ENCODE measurements around the gene PAX8.
"Not testable (repeated sequence)": the region's sequence is repeated elsewhere in the genome, so short reads cannot be mapped to it uniquely, and the experiment has no call there.

The PAX8 gene

DNA sequence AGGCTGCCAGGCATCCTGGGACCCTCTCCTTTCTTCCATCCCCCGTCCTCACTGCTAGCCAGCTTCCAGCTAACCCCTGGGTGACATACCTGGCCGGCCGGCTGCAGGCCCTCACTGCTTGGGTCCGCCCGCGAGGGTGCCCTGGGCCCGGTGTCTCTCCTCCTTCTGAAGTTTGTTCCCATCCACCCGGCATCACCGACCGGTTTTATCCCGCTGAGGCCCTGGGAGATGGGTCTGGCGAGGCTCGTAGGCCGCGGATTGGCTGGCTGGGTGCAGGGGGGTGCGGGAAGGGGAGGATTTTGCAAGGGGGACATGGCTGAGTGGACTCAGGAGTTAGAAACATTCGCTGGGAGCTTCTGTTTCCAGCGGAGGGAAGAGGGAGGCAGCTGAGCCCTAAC lies at the start of gene PAX8:
TSS of gene PAX8 (minus strand) at position 180 of the 398 bp plus-strand sequence. CDS start 527 bp downstream, outside the sequence.
- no peak within 1 kb of the TSS for H3K27ac ChIP-seq
- no peak for TF ChIP-seq ZFX (IDR thresholded peaks at IDR 0.05; ENCODE audit: borderline replicate concordance)

DNA sequence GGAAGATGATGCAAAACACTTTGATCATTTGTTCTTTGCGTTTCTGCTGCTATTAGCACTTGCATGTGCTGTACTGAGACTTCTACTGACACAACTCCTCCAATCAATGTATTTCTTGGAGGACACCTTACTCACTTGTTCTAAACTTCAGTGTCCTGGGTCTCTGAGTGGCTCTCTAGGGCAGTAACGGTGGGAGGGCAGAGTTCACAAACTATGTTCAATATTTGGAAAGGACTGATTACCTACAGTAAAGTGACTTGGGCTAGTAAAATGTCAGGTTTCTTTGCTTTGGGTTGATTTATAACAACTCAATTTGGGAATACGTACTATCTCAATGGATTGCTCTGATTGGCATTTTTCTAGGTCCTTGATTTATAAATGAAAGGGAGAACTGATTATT lies 49.3 kb upstream of the PAX8 start:
- TF ChIP-seq ZFX (IDR thresholded peaks at IDR 0.05; ENCODE audit: borderline replicate concordance): no peak
- TF ChIP-seq, protein P1, sequence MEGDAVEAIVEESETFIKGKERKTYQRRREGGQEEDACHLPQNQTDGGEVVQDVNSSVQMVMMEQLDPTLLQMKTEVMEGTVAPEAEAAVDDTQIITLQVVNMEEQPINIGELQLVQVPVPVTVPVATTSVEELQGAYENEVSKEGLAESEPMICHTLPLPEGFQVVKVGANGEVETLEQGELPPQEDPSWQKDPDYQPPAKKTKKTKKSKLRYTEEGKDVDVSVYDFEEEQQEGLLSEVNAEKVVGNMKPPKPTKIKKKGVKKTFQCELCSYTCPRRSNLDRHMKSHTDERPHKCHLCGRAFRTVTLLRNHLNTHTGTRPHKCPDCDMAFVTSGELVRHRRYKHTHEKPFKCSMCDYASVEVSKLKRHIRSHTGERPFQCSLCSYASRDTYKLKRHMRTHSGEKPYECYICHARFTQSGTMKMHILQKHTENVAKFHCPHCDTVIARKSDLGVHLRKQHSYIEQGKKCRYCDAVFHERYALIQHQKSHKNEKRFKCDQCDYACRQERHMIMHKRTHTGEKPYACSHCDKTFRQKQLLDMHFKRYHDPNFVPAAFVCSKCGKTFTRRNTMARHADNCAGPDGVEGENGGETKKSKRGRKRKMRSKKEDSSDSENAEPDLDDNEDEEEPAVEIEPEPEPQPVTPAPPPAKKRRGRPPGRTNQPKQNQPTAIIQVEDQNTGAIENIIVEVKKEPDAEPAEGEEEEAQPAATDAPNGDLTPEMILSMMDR (IDR thresholded peaks at IDR 0.05): no peak
- no peak overlapping the region for H3K27ac ChIP-seq

DNA sequence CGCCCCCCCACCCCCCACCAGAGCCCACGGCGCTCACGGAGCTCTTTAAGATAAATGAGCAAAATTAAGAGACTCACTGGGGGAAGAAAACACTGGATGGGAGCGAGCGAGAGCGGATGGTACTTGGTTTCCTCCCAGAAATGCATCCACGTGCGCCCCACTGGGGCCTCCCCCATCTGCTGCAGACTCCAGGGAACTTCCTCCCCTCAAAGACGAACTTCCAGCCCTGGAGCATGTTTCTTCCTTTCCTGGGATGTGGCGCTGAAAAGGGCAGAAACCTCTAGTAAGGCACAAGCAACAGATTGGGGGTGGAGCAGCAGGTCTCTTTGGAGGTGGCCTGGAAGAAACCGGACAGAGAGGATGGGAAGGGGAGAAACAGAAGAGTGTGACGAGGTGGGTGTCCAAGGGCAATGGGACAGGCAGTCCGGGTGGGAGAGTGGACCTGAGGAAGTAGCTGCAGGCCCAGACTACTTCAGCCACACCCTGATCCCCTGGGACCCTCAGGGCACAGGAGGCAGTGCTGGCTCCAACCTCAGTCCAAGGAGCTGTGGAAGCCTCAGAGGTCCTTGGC lies 46.5 kb upstream of the PAX8 start:
- H3K27ac ChIP-seq: not testable (repeated sequence)

DNA sequence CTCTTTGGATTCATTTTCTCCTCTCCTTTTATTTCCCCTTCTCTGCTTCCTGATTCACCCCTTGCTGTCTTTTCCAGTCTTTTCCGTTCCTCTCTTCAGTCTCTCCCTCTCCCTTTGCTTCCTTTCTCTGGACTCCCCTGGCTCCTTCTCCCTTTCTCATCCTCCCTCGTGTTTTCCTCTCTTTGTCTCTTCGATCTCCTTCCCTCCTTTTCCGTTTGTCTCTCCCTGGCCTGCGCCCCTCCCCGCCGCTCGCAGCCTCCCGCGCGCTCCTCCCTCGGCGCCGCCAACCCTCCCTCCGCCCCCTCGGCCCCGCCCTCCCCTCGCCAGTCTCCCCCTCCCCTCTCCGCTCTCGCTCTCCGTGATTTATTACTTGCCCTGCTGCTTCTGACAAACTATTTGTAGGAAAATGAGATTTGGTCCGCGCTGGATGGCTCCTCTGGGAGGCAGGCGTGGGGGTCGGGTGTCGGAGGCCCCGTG lies 46.0 kb upstream of the PAX8 start:
- TF ChIP-seq, protein P1 (IDR thresholded peaks at IDR 0.05): no peak
- no peak for TF ChIP-seq ZFX (IDR thresholded peaks at IDR 0.05; ENCODE audit: borderline replicate concordance)
- H3K27ac ChIP-seq: no peak overlapping the region

DNA sequence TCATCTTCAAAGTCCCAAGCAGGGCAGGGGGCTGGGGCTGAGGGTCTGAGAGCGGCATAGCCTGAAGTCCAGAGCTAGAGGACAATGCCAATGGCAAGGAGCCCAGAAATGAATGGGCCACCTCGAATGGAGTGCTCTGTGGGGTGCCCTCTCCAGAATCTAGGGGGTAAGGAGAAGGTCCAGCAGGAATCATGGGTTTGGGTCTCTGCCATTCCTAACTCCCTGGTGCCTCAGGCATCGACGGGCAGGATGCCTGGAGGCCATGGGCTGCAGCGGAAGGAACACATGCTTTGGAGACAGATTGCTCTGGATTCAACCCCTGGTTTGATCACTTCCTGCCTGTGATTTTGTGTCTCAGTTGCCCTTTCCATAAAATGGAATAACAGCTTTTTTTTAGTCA lies 44.4 kb upstream of the PAX8 start:
- not testable (repeated sequence) for H3K27ac ChIP-seq

DNA sequence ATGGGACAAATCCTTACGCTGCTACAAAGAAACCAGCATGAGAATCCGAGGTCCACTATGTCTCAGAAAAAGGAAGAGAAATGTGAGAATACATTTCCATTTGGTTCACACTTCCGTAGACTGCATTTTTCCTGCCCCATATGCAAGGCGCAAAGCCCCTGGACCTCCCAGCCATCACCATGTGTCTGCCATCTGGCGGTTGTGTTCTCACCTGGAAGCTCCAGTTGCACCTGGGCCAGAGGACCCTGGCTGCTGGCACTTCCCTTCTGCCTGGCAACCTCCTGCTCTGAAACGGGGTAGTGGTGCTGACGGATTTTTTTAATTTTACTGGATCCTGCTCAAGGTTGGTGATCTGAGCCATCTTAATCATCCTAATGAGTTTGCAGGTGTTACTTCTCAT lies 41.4 kb upstream of the PAX8 start:
- not testable (repeated sequence) for H3K27ac ChIP-seq

DNA sequence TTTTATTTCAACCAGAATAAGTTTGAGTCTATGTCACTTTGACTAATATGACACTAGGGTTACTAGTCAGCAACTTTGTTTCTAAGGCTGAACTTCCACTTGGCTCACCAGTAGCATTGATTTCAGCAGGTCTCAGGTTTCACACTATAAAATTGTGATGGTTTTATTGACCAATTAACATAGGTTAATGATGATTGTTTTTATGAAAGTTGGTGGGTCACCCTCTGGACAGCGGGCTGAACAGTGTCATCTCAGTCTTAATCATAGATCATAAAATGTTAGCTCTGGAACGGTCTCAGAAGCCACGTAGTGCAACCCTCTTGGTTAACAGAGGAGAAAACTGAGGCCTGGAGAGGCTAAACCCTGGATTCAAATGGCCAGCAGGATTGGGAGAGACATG lies 40.2 kb upstream of the PAX8 start:
- H3K27ac ChIP-seq: not testable (repeated sequence)

DNA sequence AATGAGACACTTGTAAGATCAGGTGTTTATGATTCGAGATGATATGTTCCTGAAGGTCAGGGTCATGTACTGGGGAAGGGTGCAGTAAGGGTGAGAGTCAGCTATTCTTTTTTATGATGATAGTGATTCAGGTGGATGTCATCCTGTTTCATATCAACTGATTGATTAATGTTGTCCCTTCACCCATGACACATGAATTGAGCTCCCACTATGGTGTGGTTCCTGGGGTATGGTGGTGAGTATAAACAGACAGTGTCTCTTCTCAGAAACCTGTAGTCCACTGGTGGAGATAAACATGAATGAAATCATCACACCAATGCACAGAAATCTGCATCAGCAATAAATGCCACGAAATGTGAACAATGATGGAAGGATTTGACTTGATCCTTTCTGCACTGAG lies 37.4 kb upstream of the PAX8 start:
- TF ChIP-seq, protein P1 (IDR thresholded peaks at IDR 0.05): no peak
- TF ChIP-seq ZFX (IDR thresholded peaks at IDR 0.05; ENCODE audit: borderline replicate concordance): no peak

DNA sequence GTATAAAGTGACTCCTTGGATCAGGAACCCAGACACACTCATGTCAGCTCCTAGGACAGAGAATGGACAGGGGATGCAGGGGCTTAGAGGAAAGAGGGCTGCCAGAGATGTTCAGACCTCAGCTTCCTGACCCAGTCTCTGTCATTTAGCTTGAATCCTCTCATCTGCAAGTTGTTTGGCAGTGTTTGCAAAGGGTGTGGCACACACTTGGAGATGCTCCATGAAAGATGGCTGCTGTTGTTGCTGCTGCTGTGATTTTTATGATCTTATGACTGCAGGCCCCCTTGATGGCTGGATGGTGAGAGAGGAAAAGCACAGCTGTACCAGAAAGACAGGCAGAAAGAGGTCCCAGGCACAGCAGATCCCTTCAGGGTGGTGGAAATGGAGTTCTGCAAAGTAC lies 35.9 kb upstream of the PAX8 start:
- H3K27ac ChIP-seq: not testable (repeated sequence)

More for the DNA sequence above, 37.4 kb upstream of the PAX8 start:
- no peak overlapping the region for H3K27ac ChIP-seq

DNA sequence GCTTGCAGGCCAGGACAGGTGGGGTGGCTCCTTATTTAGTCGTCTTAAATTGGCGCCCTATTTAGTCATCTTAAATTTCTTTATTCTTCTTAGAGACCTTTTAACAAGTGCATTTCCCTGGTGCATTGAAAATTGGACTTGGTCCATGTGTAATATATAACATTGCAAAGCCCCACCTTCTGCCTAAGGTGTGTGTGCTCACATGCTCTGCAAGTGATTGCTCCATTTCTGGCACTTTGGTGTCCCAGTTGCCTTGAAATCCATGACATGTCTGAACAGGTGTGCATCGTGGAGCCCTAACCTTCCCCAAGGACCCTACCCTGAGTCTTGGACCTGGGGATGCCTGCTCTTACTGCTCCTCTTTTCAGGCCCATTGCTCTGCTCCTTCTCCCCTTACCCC lies 35.5 kb upstream of the PAX8 start:
- not testable (repeated sequence) for H3K27ac ChIP-seq

DNA sequence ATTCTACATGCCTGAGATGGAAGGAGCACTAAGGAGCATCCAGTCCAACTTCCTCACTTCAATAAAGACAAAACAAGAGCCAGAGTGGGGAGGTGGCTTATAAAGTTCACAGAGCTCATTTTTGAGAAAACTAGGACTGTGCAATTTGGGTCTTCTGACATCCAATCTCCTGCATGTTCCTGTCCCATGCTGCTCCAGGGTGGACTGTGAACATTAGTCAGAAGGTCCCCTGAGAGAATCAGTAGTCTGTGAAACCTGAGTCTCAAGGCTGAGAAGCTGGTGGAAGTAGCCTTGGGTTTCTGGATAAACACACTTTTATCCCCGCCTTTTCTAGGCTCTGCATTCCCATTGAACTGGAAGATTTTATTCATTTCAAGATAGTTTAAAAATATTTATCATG lies 33.1 kb upstream of the PAX8 start:
- not testable (repeated sequence) for H3K27ac ChIP-seq

DNA sequence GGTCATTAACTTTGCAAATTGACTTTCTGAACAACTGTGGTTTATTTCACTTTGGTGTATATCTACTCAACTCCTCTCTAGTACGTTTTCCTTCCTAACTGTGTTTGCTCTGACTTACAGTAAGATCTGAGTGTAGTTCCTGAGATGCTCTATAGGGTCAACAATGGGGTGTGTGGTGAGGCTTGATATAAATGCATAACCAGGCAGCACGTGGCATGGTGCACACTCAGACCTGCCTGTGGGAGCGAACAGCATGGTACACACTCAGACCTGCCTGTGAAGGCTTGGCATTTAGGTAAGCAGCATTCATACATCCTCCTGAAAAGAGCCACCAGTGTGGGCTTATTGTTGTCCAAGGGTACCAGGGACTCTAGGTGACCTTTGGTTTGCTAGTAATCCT lies 32.5 kb upstream of the PAX8 start:
- H3K27ac ChIP-seq: not testable (repeated sequence)

Measured in 22Rv1 (cell line).